NCI-H748 treated with DMSO at 0.1 percent for 48 hours (cell line): ENCODE measurements around the gene FBXL16.

ENCODE experiments used
- DNase-seq: peaks from one replicate; lab custom pipeline; 2025; lab: John Stamatoyannopoulos, UW

FBXL16 gene

DNA sequence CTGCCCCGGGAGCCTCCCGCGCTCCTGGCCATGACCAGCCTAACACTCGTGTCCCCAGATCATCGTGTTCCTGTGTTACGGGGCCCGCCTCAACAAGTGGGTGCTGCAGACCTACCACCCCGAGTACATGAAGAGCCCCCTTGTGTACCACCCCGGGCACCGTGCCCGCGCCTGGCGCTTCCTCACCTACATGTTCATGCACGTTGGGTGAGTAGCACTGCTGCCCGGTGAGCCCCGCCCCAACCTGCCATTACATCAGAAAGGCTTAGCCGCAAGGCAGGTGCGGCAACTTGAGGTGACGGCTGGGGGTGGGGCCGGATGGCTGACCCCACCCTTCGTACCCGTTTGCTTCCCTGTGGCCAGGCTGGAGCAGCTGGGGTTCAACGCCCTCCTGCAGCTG, 28.7 kb downstream of the FBXL16 start:
- peak; percentile 27 for DNase-seq

- no peak for DNase-seq
Measured at GRCh38 chr16:676565-676902, 29.1 kb downstream of the FBXL16 start.

DNA sequence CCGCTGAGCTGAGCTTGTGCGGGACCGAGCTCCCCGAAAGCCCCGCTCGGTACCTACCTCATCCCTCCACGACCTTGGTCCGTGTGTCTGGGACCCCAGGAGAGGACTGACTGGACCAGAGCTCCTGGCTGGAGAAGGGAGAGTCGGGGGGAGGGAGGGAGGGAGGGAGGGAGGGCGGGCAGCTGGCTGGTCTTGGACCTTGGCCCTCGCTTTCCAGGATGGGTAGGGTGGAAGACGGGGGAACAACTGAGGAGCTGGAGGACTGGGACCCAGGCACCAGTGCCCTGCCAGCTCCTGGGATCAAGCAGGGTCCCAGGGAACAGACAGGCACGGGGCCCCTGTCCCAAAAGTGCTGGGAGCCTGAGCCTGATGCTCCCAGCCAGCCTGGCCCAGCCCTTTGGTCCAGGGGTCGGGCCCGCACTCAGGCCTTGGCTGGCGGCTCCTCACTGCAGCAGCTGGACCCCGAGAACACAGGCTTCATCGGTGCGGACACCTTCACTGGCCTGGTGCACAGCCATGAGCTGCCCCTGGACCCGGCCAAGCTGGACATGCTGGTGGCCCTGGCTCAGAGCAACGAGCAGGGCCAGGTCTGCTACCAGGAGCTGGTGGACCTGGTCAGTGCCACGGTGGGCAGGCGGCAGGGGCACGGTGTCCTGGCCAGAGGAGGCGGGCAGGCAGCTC, 29.6 kb downstream of the FBXL16 start:
- DNase-seq = no peak

DNA sequence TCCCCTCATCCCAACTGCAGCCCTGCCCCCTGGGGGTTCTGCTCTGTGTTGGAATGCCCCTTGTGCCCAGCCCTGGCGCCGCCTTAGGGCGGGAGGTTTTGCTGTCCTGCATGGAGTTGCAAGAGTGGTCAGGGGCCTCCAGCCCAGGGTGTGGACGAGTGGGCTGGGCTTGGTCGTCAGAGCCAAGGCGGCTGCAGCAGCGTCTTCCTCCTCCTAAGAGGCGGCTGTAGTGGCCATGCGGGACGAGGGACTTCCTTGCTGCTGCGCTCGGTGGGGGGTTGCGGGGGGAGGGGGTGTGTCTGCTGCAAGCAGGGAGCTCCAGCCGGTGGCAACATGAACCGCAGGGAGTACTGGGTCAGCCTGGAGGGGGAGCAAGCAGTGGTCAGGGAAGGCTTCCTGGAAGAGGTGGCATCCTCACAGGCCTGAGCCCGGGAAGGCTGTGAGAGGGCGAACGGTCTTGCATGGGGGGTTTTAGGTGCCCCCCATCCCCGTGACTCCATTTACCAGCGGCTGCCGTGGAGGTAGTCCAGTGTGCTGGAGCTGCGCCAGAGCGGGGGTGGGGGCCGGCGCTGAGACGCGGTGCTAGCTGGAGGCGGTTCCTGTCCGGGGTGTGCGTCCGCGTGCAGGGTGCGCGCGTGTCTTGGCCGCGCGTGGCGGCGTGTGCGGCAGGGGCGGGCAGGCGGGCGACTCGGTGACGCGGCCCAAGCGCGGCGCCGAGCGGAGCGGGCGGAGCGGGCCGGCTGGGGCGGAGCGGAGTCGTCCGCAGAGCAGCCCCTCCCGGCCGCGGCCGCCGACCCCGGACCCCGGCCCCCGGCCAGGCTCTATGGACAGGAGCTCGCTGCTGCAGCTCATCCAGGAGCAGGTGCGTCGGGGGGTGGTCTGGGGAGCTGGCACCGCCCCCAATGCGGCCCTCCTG, 30.4 kb downstream of the FBXL16 start, which contains the start of gene RHBDL1:
RHBDL1 (plus strand) TSS at position 704 of the 916 bp plus-strand sequence; CDS start at position 824, 120 bp downstream.
- no peak for DNase-seq

GRCh38 chr16:674214-674881, 31.3 kb downstream of the FBXL16 start:
- no peak for DNase-seq

DNA sequence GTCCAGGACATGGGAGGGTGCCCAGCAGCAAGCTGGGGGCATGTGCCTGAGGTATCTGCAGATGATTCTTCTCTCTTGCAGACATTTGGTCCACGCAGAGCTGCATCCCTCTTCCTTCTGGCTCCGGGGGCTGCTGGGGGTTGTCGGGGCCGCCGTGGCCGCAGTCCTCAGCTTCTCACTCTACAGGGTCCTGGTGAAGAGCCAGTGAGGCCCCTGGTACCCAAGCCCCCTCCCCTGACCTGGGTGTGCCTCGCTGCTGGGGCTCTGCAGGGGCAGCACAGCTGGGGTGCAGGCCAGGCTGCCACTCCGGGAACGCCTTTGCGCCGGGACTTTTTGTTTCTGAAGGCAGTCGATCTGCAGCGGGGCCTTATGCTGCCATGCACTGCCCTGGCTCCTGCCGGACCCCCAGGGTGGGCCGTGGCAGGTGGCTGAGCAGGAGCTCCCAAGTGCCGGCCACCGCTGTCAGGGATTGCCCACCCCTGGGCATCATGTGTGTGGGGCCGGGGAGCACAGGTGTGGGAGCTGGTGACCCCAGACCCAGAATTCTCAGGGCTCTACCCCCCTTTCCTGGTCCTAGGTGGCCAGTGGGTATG, 32.1 kb downstream of the FBXL16 start:
- DNase-seq = no peak

GRCh38 chr16:672851-673250, 32.8 kb downstream of the FBXL16 start:
- no peak for DNase-seq

GRCh38 chr16:672371-672770, 33.2 kb downstream of the FBXL16 start:
- DNase-seq = no peak

GRCh38 chr16:671353-672131, 34.1 kb downstream of the FBXL16 start:
- no peak for DNase-seq

- no peak for DNase-seq
Measured at GRCh38 chr16:670485-671352, 34.9 kb downstream of the FBXL16 start.

DNA sequence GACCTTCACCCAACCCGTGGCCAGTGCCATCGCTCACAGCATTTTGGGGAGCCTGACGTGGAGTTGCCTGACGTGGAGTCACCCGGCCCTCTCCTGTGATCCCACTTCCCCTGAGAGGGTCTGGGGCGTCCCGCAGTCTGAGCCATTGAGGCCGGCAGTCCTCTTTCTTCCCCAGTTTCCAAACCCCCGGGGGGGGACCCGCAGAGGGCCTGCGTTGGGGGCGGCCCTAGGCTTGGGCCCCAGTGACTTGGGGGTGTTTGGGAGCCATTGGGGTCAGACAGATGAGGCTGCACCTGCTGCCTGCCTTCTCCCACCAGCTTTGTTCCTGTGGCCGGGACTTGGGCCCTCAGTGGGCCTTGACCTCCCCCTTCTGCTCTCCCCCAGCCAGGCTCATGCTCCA, 35.9 kb downstream of the FBXL16 start:
- DNase-seq = no peak

- no peak for DNase-seq
Measured at GRCh38 chr16:668519-669171, 37.0 kb downstream of the FBXL16 start.

DNA sequence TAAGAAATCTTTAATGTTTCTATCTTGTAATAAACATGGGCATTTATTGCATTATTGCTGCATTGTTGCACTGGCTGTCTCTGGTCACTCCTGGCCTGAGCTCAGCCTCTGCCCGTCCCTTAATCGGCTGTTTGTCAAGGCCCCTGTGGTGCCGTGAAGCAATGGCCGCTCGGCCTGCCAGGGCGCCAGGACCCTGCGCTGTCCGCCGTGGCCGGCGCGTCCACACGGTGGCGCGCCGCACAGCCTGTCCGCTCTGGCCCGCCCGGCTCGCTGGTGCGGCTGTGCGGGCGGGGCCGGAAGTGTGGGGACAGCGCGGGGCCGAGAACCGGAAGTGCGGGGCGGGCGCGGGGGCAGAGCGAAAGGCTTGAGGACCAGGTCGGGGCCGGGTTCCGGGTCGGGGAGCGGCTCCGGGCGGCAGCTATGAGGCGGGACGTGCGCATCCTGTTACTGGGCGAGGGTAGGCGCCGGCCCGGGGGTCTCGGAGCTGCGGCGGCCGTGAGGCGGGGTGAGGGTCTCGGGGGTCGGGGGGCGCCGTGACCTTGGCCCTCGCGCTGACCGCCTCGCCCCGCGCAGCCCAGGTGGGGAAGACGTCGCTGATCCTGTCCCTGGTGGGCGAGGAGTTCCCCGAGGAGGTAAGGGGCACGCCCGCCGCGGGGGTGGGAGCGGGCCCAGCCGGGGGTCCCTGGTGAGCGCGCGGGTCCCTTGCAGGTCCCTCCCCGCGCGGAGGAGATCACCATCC, 37.7 kb downstream of the FBXL16 start, which contains the start of gene RHOT2:
RHOT2 (plus strand) TSS at position 353 of the 739 bp plus-strand sequence; CDS start at position 421, 68 bp downstream.
- peak; percentile 41 for DNase-seq

DNA sequence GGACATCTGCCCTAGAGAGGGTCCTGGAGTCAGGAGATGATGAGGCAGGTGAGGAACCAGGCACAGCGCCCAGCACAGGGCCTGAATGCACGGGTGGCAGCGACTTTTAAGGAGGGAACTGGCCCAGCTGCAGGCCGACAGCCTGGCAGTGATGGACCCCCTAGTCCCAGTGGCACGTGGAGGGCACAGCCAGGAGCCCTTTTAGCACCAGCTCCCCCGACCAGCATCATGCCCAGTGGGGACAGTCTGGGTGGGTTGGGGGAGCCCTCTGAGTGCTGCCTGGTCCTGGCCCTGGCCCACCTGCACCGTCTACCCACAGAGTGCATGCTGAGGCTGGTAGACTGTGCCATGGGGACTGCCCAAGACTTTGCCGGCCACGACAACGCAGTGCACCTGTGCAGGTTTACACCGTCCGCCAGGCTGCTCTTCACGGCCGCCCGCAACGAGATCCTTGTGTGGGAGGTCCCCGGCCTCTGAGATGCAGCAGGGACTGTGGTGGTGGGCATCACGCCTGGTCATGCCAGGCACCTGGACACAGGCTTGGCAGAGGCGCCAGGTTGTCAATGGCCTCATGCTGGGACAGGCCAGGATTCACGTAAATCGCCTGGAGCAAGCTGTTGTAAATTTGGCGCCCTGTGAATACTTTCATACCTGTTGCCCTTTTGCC, 38.4 kb downstream of the FBXL16 start:
- DNase-seq = no peak

DNA sequence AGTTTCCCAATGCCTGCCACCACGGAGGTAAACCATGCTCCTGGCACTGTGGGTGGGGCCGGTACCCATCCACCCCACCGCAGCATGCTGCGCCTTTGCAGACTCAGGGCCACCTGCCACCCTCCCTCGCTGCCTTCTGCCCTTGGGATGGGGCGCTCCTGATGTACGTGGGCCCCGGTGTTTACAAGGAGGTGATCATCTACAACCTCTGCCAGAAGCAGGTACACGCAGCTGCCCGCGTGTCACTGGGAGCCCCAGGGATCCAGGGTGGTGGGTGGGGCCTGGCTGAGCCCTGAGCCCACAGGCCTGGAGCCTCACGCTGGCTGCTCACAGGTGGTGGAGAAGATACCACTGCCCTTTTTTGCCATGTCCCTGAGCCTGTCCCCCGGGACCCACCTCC, 39.0 kb downstream of the FBXL16 start:
- no peak for DNase-seq

GRCh38 chr16:662597-662996, 43.0 kb downstream of the FBXL16 start:
- no peak for DNase-seq

DNA sequence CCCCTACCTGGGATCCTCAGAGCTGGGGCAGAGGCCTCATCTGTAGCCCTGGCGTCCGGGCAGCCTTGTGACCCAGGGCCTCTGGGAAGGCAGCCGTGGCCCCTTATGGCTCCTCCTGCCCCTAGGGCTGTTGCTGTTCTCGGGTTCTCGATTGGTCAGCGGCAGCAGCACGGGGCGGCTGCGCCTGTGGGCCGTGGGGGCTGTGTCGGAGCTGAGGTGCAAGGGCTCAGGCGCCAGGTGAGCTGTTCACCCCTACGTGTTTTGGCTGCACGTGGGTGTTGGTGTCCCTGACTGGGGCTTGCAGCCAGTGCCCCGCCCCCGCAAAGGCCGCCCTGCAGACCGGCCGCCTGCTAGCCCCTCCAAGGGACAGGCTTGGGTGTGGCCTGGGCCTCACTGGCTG, 43.5 kb downstream of the FBXL16 start:
- DNase-seq = no peak

- no peak for DNase-seq
Measured at GRCh38 chr16:661184-661821, 44.3 kb downstream of the FBXL16 start.
